ENCODE measurements around the gene HS3ST5.

DNA sequence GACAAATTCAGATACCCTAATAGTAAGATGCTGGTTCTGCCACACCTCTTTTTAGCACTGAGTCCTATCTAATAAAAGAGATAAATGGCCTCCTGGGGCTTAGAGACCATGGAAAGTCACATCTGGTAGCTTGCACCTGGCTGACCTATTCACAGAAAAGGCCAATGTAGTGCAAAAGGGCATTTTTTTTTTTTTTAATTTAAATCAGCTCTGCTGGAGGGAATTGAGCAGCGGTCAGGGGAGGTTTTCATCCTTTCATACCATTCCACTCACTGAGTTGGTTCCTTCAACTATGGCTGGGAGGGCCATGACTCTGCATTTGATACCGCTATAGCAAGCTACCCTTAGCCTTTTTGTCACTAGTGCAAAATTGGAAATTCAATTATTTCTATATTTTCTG, 20.1 kb upstream of the HS3ST5 start:
- TF ChIP-seq POLR2AphosphoS5 (IDR thresholded peaks at IDR 0.05) = no peak
- TF ChIP-seq, protein P1, sequence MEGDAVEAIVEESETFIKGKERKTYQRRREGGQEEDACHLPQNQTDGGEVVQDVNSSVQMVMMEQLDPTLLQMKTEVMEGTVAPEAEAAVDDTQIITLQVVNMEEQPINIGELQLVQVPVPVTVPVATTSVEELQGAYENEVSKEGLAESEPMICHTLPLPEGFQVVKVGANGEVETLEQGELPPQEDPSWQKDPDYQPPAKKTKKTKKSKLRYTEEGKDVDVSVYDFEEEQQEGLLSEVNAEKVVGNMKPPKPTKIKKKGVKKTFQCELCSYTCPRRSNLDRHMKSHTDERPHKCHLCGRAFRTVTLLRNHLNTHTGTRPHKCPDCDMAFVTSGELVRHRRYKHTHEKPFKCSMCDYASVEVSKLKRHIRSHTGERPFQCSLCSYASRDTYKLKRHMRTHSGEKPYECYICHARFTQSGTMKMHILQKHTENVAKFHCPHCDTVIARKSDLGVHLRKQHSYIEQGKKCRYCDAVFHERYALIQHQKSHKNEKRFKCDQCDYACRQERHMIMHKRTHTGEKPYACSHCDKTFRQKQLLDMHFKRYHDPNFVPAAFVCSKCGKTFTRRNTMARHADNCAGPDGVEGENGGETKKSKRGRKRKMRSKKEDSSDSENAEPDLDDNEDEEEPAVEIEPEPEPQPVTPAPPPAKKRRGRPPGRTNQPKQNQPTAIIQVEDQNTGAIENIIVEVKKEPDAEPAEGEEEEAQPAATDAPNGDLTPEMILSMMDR (IDR thresholded peaks at IDR 0.05) = no peak

All from prostate gland (tissue), 2 donors.